Panc1 (cell line): ENCODE results near the gene CSNK2A1. TPM values are rescaled to one million over a fixed set of nuclear protein-coding genes. Genes with fewer than 3 reads are reported as not detected.

Experiments
- ATAC-seq: fragments of 200-7000 bp; cut with Tn5 transposase; 2 replicates; pipeline ENCODE4 v1.9.1; 2020; ENCODE audit warnings: mild to moderate bottlenecking, moderate library complexity
- BruUV-seq: library from RNA; stranded (reverse); fragments of 400-500 nt; replicated peaks from 2 replicates; lab custom pipeline; 2021; lab: Mats Ljungman, UMichigan
- CTCF ChIA-PET: fragments of 300-600 bp; sonication (Branson Sonifier 250); formaldehyde crosslinking; loops from one replicate; lab custom pipeline; 2022; ENCODE audit warnings: antibody characterized with exemption; lab: Charles Lee
- POLR2A ChIA-PET: fragments of 300-600 bp; sonication (Branson Sonifier 250); formaldehyde crosslinking; loops from one replicate; lab custom pipeline; 2022; ENCODE audit warnings: antibody characterized with exemption; lab: Charles Lee
- DNase-seq: peaks from one replicate; pipeline ENCODE4 v3.0.0-alpha.2; 2010; ENCODE audit warnings: low read depth, low spot score
- H3K27ac ChIP-seq: 2 replicates; pipeline ENCODE4 v1.5.1; 2011; ENCODE audit warnings: mild to moderate bottlenecking, low read length, inconsistent platforms
- H3K27me3 ChIP-seq: fragments of 200-500 bp; sonication (Bioruptor generic); 2 replicates; pipeline ENCODE4 v1.6.0; 2014; ENCODE audit warnings: low read length, inconsistent platforms; ENCODE audit not compliant: control insufficient read depth, insufficient read depth
- H3K36me3 ChIP-seq: fragments of 200-500 bp; sonication (Bioruptor generic); 2 replicates; pipeline ENCODE4 v1.5.1; 2014; ENCODE audit warnings: inconsistent platforms, mild to moderate bottlenecking, low read length, moderate library complexity; ENCODE audit not compliant: control insufficient read depth, insufficient read depth
- H3K4me1 ChIP-seq: 2 replicates; pipeline ENCODE4 v1.5.1; 2011; ENCODE audit warnings: inconsistent platforms, mild to moderate bottlenecking, low read length, moderate library complexity; ENCODE audit not compliant: control insufficient read depth, insufficient read depth
- H3K4me3 ChIP-seq, 2 experiments: 2 replicates each; pipeline ENCODE4 v1.5.1; 2011 to 2012; ENCODE audit warnings: low read depth in 2 of 2, low read length in 2 of 2, mild to moderate bottlenecking in 2 of 2, inconsistent platforms in 1 of 2, moderate library complexity in 1 of 2
- H3K9me3 ChIP-seq: fragments of 200-500 bp; sonication (Bioruptor generic); 2 replicates; pipeline ENCODE4 v1.5.1; 2014; ENCODE audit warnings: low read depth, mild to moderate bottlenecking, inconsistent platforms, low read length, moderate library complexity; ENCODE audit not compliant: control insufficient read depth, insufficient read depth
- POLR2AphosphoS5 ChIP-seq: IDR thresholded peaks from 2 replicates; pipeline ENCODE4 v1.6.1; 2012; ENCODE audit warnings: mild to moderate bottlenecking, low read depth, low read length, moderate library complexity
- SIN3A ChIP-seq: IDR thresholded peaks from 2 replicates; pipeline ENCODE4 v1.6.1; 2012; ENCODE audit warnings: low read depth, mild to moderate bottlenecking, low read length, moderate library complexity, borderline replicate concordance; ENCODE audit not compliant: insufficient read depth
- TCF7L2 ChIP-seq: IDR thresholded peaks from 2 replicates; pipeline ENCODE4 v1.6.1; 2011; ENCODE audit warnings: mild to moderate bottlenecking, low read depth, low read length, inconsistent platforms
- in situ Hi-C: cut with HindIII; loops from 2 replicates; pipeline ENCODE4 v1.10.0; 2016; ENCODE audit warnings: low sequenced_read_pairs, low pct_unique_long_range_greater_than_20kb
- intact Hi-C: fragments of 100-400 bp; cut with micrococcal nuclease; formaldehyde crosslinking; loops from one replicate; pipeline ENCODE4 v1.10.0; 2022; ENCODE audit not compliant: unreplicated experiment
- total RNA-seq: library from RNA; stranded (reverse); gene quantifications from one replicate; pipeline ENCODE4 v1.2.1, GENCODE V29; 2021; ENCODE audit not compliant: unreplicated experiment
- TF ChIP-seq, protein P1 (sequence below): fragments of 450-650 bp; IDR thresholded peaks from 2 replicates; pipeline ENCODE4 v1.5.1; 2017; ENCODE audit warnings: mild to moderate bottlenecking
- TF ChIP-seq, protein P2 (sequence below), 2 experiments: IDR thresholded peaks; 2 replicates each; pipeline ENCODE4 v1.6.1; 2011 to 2012; ENCODE audit warnings: low read depth in 2 of 2, control low read depth in 1 of 2, low read length in 1 of 2, mild to moderate bottlenecking in 1 of 2, moderate library complexity in 1 of 2; ENCODE audit not compliant: insufficient read depth in 1 of 2

Gene CSNK2A1
- total RNA-seq, 1 experiment from 2014 or later: 191 TPM

GRCh38 chr20:544153-544725, 649 bp upstream of the CSNK2A1 start:
- BruUV-seq: no TSS peak
- POLR2A ChIA-PET: no interaction called here
- H3K4me3 ChIP-seq: peak overlapping the region; percentile 80 to 99

DNA sequence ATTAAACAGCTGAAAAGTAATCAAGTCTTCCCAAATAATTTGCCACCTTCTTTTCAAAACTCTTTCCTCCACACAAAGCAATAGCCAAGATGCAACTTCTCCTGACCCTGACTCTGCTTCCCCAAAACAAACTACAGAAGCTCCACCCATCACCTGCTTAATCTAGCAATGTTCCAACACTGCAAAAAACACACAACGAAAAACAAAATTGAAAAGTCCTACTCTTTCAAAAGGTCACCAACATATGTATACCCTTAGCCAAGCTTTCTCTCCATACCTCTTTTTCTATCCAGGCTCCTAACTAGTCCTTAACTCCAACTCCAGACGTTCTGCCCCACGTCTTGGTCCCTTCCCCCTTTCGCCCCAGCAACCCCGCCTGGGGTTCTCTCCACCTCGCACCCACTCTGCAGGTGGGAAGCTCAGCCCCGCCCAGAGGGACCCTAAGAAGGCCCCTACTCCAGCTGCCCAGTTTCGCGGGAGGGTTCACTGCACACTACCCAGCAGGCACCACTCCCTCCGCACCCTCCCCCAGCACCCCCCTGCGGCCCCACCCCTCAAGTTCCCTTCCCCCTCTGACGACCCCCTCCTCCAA, 717 bp downstream of the CSNK2A1 start:
- no peaks in the 10 kb centered on the region for H3K27me3 ChIP-seq
- H3K36me3 ChIP-seq: peaks cover 8% of the 10 kb centered on the region
- TF ChIP-seq TCF7L2 (no peak), SIN3A (no peak), POLR2AphosphoS5 (no peak)
- TF ChIP-seq, protein P1, sequence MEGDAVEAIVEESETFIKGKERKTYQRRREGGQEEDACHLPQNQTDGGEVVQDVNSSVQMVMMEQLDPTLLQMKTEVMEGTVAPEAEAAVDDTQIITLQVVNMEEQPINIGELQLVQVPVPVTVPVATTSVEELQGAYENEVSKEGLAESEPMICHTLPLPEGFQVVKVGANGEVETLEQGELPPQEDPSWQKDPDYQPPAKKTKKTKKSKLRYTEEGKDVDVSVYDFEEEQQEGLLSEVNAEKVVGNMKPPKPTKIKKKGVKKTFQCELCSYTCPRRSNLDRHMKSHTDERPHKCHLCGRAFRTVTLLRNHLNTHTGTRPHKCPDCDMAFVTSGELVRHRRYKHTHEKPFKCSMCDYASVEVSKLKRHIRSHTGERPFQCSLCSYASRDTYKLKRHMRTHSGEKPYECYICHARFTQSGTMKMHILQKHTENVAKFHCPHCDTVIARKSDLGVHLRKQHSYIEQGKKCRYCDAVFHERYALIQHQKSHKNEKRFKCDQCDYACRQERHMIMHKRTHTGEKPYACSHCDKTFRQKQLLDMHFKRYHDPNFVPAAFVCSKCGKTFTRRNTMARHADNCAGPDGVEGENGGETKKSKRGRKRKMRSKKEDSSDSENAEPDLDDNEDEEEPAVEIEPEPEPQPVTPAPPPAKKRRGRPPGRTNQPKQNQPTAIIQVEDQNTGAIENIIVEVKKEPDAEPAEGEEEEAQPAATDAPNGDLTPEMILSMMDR: no peak
- TF ChIP-seq, protein P2, sequence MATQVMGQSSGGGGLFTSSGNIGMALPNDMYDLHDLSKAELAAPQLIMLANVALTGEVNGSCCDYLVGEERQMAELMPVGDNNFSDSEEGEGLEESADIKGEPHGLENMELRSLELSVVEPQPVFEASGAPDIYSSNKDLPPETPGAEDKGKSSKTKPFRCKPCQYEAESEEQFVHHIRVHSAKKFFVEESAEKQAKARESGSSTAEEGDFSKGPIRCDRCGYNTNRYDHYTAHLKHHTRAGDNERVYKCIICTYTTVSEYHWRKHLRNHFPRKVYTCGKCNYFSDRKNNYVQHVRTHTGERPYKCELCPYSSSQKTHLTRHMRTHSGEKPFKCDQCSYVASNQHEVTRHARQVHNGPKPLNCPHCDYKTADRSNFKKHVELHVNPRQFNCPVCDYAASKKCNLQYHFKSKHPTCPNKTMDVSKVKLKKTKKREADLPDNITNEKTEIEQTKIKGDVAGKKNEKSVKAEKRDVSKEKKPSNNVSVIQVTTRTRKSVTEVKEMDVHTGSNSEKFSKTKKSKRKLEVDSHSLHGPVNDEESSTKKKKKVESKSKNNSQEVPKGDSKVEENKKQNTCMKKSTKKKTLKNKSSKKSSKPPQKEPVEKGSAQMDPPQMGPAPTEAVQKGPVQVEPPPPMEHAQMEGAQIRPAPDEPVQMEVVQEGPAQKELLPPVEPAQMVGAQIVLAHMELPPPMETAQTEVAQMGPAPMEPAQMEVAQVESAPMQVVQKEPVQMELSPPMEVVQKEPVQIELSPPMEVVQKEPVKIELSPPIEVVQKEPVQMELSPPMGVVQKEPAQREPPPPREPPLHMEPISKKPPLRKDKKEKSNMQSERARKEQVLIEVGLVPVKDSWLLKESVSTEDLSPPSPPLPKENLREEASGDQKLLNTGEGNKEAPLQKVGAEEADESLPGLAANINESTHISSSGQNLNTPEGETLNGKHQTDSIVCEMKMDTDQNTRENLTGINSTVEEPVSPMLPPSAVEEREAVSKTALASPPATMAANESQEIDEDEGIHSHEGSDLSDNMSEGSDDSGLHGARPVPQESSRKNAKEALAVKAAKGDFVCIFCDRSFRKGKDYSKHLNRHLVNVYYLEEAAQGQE (IDR thresholded peaks at IDR 0.05; ENCODE audit: insufficient read depth in 1 of 2, low read depth in 2 of 2, low read length in 1 of 2): no peak
- ChIA-PET POLR2A (no interaction called here), CTCF (no interaction called here)
- intact Hi-C loops (no loop called here), in situ Hi-C loops (no loop called here)
- peak overlapping the region; percentile 97 for H3K27ac ChIP-seq
- ATAC-seq: peak; percentile 17; the same call in 1 of the 2 replicates
- peaks cover 17% of the 10 kb centered on the region; the same call in 1 of the 2 replicates for H3K9me3 ChIP-seq
- peak overlapping the region; percentile 80 to 99 for H3K4me3 ChIP-seq
- BruUV-seq: no TSS peak
- no peak for DNase-seq
- peaks cover 8% of the 10 kb centered on the region; the same call in 1 of the 2 replicates for H3K4me1 ChIP-seq

More at GRCh38 chr20:544153-544725, 649 bp upstream of the CSNK2A1 start:
- CTCF ChIA-PET: no interaction called here
- Histone ChIP-seq H3K27ac (peak overlapping the region; percentile 97), H3K9me3 (peaks cover 17% of the 10 kb centered on the region; the same call in 1 of the 2 replicates), H3K36me3 (peaks cover 8% of the 10 kb centered on the region), H3K27me3 (no peaks in the 10 kb centered on the region), H3K4me1 (peaks cover 8% of the 10 kb centered on the region; the same call in 1 of the 2 replicates)
- in situ Hi-C loops: no loop called here
- DNase-seq (no peak), ATAC-seq (no peak)
- intact Hi-C loops: no loop called here
- TF ChIP-seq TCF7L2 (no peak), POLR2AphosphoS5 (no peak), SIN3A (no peak)
- TF ChIP-seq, protein P2 (IDR thresholded peaks at IDR 0.05; ENCODE audit: insufficient read depth in 1 of 2, low read depth in 2 of 2, low read length in 1 of 2): no peak
- TF ChIP-seq, protein P1: no peak
